Measurements from ENCODE around the gene EXD3.

- TF ChIP-seq CTCF (IDR thresholded peaks at IDR 0.05) (no peak), POLR2A (IDR thresholded peaks at IDR 0.05) (no peak)
Measured at GRCh38 chr9:137306066-137306849, 116.7 kb downstream of the EXD3 start.

Data from stomach (tissue), 4 donors.